ENCODE data around the gene ZHX3. TPM values are rescaled to one million over a fixed set of nuclear protein-coding genes. Genes with fewer than 3 reads are reported as not detected.

ZHX3 gene
- total and polyA plus RNA-seq, 9 of the 15 experiments (the other 6 are each of a cell fraction or from before 2014, with no cell fraction given) = 0.80 to 14.6 (median 4.9) TPM

DNA sequence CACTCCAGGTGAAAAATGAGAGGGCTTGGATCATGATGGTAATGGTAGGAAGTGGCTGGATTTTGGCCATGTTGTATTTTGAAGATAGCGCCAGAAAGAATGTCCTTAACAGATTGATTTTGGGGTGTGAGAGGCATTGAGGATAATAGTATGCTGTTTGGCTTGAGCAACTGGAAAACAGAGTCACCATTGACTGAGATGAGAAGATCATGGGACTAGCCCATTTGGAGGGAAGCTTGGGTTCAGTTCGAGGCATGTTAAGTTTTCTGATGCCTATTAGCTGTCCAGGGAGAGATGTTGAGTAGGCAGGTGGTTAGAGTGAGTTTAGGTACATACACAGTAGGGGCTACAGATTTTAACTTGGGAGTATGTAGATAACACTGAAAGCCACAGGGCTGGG, 156.8 kb downstream of the ZHX3 start:
- H2AFZ ChIP-seq (ENCODE audit: low read depth, low read length) = no peak overlapping the region
- no peaks in the 10 kb centered on the region for H3K27me3 ChIP-seq (ENCODE audit: control insufficient read depth in 2 of 2, insufficient read depth in 2 of 2, low read length in 2 of 2)
- POLR2A ChIA-PET = no interaction called here
- no peak overlapping the region for H3K4me3 ChIP-seq
- no peak for DNase-seq (ENCODE audit: extremely low read depth in 1 of 4, low spot score in 3 of 4)
- no TSS peak for BruUV-seq (replicated peaks)
- CTCF ChIA-PET (ENCODE audit: low intra/inter-chr PET ratio) = no interaction called here
- 60% methylated on average over 2 of the region's 2 CpGs for WGBS (ENCODE audit: insufficient coverage, low coverage, missing lambda C conversion rate)
- no peaks in the 10 kb centered on the region for H3K9me3 ChIP-seq (replicated peaks; ENCODE audit: control insufficient read depth, insufficient read depth, low read depth, low read length)
- H3K27ac ChIP-seq (ENCODE audit: extremely low read depth, low read depth, low read length) = no peak overlapping the region
- peaks cover 13% of the 10 kb centered on the region for H3K9me1 ChIP-seq (ENCODE audit: control insufficient read depth, insufficient read depth, low read length)
- no peak for FAIRE-seq
- in situ Hi-C loops (cut with MboI) (no loop called here), intact Hi-C loops (cut with micrococcal nuclease) (no loop called here)
- no peak overlapping the region for H3K4me2 ChIP-seq (ENCODE audit: insufficient read depth, low read length)
- H4K20me1 ChIP-seq (replicated peaks; ENCODE audit: control insufficient read depth, insufficient read depth, low read length) = peaks cover 34% of the 10 kb centered on the region
- ATAC-seq = no peak
- H3K79me2 ChIP-seq (ENCODE audit: control insufficient read depth, insufficient read depth, low read length) = no peaks in the 10 kb centered on the region; the same call in 1 of the 3 replicates
- H3K4me1 ChIP-seq (replicated peaks in 1 of 2; ENCODE audit: control insufficient read depth in 2 of 2, insufficient read depth in 2 of 2, low read length in 2 of 2) = peaks cover 0 to 11% of the 10 kb centered on the region in 2 experiments; a peak in 3 of 5 replicates
- no peak overlapping the region for H3K9ac ChIP-seq (ENCODE audit: insufficient read depth in 1 of 2, low read depth in 2 of 2, low read length in 2 of 2)
- peaks cover 48% of the 10 kb centered on the region; the same call in 2 of the 3 replicates for H3K36me3 ChIP-seq (ENCODE audit: control insufficient read depth, insufficient read depth, low read length)
- TF ChIP-seq, protein P1, sequence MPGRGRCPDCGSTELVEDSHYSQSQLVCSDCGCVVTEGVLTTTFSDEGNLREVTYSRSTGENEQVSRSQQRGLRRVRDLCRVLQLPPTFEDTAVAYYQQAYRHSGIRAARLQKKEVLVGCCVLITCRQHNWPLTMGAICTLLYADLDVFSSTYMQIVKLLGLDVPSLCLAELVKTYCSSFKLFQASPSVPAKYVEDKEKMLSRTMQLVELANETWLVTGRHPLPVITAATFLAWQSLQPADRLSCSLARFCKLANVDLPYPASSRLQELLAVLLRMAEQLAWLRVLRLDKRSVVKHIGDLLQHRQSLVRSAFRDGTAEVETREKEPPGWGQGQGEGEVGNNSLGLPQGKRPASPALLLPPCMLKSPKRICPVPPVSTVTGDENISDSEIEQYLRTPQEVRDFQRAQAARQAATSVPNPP (IDR thresholded peaks at IDR 0.05; ENCODE audit: borderline replicate concordance, insufficient read depth, insufficient read length) = no peak
- TF ChIP-seq, protein P2, sequence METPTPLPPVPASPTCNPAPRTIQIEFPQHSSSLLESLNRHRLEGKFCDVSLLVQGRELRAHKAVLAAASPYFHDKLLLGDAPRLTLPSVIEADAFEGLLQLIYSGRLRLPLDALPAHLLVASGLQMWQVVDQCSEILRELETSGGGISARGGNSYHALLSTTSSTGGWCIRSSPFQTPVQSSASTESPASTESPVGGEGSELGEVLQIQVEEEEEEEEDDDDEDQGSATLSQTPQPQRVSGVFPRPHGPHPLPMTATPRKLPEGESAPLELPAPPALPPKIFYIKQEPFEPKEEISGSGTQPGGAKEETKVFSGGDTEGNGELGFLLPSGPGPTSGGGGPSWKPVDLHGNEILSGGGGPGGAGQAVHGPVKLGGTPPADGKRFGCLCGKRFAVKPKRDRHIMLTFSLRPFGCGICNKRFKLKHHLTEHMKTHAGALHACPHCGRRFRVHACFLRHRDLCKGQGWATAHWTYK (CRISPR knock-in tag; IDR thresholded peaks at IDR 0.05) = no peak
- TF ChIP-seq, protein P3, sequence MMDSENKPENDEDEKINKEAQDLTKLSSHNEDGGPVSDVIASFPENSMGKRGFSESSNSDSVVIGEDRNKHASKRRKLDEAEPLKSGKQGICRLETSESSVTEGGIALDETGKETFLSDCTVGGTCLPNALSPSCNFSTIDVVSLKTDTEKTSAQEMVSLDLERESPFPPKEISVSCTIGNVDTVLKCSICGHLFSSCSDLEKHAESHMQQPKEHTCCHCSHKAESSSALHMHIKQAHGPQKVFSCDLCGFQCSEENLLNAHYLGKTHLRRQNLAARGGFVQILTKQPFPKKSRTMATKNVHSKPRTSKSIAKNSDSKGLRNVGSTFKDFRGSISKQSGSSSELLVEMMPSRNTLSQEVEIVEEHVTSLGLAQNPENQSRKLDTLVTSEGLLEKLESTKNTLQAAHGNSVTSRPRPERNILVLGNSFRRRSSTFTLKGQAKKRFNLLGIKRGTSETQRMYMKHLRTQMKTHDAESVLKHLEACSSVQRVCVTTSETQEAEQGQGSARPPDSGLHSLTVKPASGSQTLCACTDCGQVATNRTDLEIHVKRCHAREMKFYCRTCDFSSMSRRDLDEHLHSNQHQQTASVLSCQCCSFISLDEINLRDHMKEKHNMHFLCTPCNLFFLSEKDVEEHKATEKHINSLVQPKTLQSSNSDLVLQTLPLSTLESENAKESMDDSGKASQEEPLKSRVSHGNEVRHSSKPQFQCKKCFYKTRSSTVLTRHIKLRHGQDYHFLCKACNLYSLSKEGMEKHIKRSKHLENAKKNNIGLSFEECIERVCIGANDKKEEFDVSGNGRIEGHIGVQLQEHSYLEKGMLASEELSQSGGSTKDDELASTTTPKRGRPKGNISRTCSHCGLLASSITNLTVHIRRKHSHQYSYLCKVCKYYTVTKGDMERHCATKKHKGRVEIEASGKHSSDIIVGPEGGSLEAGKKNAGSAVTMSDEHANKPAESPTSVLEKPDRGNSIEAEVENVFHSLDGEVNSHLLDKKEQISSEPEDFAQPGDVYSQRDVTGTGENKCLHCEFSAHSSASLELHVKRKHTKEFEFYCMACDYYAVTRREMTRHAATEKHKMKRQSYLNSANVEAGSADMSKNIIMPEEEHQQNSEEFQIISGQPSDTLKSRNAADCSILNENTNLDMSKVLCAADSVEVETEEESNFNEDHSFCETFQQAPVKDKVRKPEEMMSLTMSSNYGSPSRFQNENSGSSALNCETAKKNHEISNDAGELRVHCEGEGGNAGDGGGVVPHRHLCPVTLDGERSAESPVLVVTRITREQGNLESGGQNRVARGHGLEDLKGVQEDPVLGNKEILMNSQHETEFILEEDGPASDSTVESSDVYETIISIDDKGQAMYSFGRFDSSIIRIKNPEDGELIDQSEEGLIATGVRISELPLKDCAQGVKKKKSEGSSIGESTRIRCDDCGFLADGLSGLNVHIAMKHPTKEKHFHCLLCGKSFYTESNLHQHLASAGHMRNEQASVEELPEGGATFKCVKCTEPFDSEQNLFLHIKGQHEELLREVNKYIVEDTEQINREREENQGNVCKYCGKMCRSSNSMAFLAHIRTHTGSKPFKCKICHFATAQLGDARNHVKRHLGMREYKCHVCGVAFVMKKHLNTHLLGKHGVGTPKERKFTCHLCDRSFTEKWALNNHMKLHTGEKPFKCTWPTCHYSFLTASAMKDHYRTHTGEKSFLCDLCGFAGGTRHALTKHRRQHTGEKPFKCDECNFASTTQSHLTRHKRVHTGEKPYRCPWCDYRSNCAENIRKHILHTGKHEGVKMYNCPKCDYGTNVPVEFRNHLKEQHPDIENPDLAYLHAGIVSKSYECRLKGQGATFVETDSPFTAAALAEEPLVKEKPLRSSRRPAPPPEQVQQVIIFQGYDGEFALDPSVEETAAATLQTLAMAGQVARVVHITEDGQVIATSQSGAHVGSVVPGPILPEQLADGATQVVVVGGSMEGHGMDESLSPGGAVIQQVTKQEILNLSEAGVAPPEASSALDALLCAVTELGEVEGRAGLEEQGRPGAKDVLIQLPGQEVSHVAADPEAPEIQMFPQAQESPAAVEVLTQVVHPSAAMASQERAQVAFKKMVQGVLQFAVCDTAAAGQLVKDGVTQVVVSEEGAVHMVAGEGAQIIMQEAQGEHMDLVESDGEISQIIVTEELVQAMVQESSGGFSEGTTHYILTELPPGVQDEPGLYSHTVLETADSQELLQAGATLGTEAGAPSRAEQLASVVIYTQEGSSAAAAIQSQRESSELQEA (IDR thresholded peaks at IDR 0.05; ENCODE audit: low read depth) = no peak
- TF ChIP-seq SLC30A9 (CRISPR knock-in tag; IDR thresholded peaks at IDR 0.05) (no peak), ZNF24 (IDR thresholded peaks at IDR 0.05) (no peak), CAMTA2 (CRISPR knock-in tag; conservative IDR thresholded peaks at IDR 0.05) (no peak), HCFC1 (IDR thresholded peaks at IDR 0.05; ENCODE audit: low read depth, low read length) (no peak), ZFP30 (CRISPR knock-in tag; IDR thresholded peaks at IDR 0.05; ENCODE audit: borderline replicate concordance) (no peak), NELFE (IDR thresholded peaks at IDR 0.05; ENCODE audit: insufficient read depth, insufficient read length) (no peak), ZNF707 (CRISPR knock-in tag; conservative IDR thresholded peaks at IDR 0.05) (no peak)
- TF ChIP-seq, protein P4, sequence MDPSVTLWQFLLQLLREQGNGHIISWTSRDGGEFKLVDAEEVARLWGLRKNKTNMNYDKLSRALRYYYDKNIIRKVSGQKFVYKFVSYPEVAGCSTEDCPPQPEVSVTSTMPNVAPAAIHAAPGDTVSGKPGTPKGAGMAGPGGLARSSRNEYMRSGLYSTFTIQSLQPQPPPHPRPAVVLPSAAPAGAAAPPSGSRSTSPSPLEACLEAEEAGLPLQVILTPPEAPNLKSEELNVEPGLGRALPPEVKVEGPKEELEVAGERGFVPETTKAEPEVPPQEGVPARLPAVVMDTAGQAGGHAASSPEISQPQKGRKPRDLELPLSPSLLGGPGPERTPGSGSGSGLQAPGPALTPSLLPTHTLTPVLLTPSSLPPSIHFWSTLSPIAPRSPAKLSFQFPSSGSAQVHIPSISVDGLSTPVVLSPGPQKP (CRISPR knock-in tag; IDR thresholded peaks at IDR 0.05) = no peak
